AG04449 (cell line): Measurements from ENCODE around the gene OSBPL9.

Source experiments
- CTCF ChIA-PET: fragments of 350-600 bp; formaldehyde crosslinking; extraction: SDS; loops from one replicate; lab custom pipeline; 2021; ENCODE audit warnings: antibody characterized with exemption; lab: Yijun Ruan, JAX
- POLR2A ChIA-PET: fragments of 400-600, 350-600 bp; formaldehyde crosslinking; extraction: SDS; loops from one replicate; lab custom pipeline; 2020; ENCODE audit warnings: antibody characterized with exemption, inconsistent platforms; lab: Yijun Ruan, JAX
- DNase-seq: peaks from one replicate; pipeline ENCODE4 v3.0.0-alpha.2; 2010; ENCODE audit warnings: low read depth, low spot score
- H3K4me3 ChIP-seq: 2 replicates; pipeline ENCODE4 v1.5.1; 2011; ENCODE audit warnings: low read depth, mild to moderate bottlenecking, control low read depth, low read length
- CTCF ChIP-seq: IDR thresholded peaks from one replicate; pipeline ENCODE4 v1.5.1; 2011; ENCODE audit warnings: mild to moderate bottlenecking, moderate library complexity, low read length, control low read depth, inconsistent platforms; ENCODE audit not compliant: insufficient read depth; ENCODE audit errors: missing control alignments

OSBPL9 gene

GRCh38 chr1:51666478-51666877 lies 49.6 kb downstream of the OSBPL9 start:
- TF ChIP-seq CTCF: no peak
- CTCF ChIA-PET: interaction anchor here (1.5 to 1.6 kb wide), 3 partner anchors 9 to 103 kb away, joined by 4 read pairs; no protein-coding TSS in a partner anchor
- no peak overlapping the region for H3K4me3 ChIP-seq
- POLR2A ChIA-PET: interaction anchor here (0.6 to 1.1 kb wide), 2 partner anchors 59 to 64 kb away, joined by 3 read pairs; no protein-coding TSS in a partner anchor
- DNase-seq: peak; percentile 79

GRCh38 chr1:51667561-51667960 lies 50.7 kb downstream of the OSBPL9 start:
- no peak overlapping the region for H3K4me3 ChIP-seq
- DNase-seq: no peak
- no peak for TF ChIP-seq CTCF
- ChIA-PET CTCF (interaction anchor here (1.1 to 1.6 kb wide), 3 partner anchors 8 to 102 kb away, joined by 3 to 4 read pairs (median 4); no protein-coding TSS in a partner anchor), POLR2A (no interaction called here)

- ChIA-PET CTCF (interaction anchor here (0.9 kb wide), 1 partner anchor 17 kb away, joined by 3 read pairs; no protein-coding TSS in a partner anchor), POLR2A (no interaction called here)
- DNase-seq: no peak
- no peak overlapping the region for H3K4me3 ChIP-seq
- no peak for TF ChIP-seq CTCF
Observed at GRCh38 chr1:51669272-51669671, 52.4 kb downstream of the OSBPL9 start.

- no peak for DNase-seq
- H3K4me3 ChIP-seq: no peak overlapping the region
- CTCF ChIA-PET: interaction anchor here (0.9 kb wide), 1 partner anchor 18 kb away, joined by 3 read pairs; no protein-coding TSS in a partner anchor
- no peak for TF ChIP-seq CTCF
- POLR2A ChIA-PET: no interaction called here
Observed at GRCh38 chr1:51669816-51670215, 52.9 kb downstream of the OSBPL9 start.

- ChIA-PET POLR2A (interaction anchor here (0.7 kb wide), 1 partner anchor 11 kb away, joined by 4 read pairs; no protein-coding TSS in a partner anchor), CTCF (interaction anchor here (0.8 to 1.2 kb wide), 3 partner anchors 16 to 97 kb away, joined by 3 to 4 read pairs (median 3); no protein-coding TSS in a partner anchor)
- TF ChIP-seq CTCF: no peak
- no peak overlapping the region for H3K4me3 ChIP-seq
- DNase-seq: peak; percentile 34
Observed at GRCh38 chr1:51671527-51672325, 54.8 kb downstream of the OSBPL9 start.

GRCh38 chr1:51673279-51673678 lies 56.4 kb downstream of the OSBPL9 start:
- no peak for DNase-seq
- H3K4me3 ChIP-seq: no peak overlapping the region
- ChIA-PET CTCF (no interaction called here), POLR2A (no interaction called here)
- TF ChIP-seq CTCF: no peak
